Measurements from ENCODE around the gene EFR3B.
"Not testable (repeated sequence)": the region's sequence is repeated elsewhere in the genome, so short reads cannot be mapped to it uniquely, and the experiment has no call there.

The EFR3B gene

DNA sequence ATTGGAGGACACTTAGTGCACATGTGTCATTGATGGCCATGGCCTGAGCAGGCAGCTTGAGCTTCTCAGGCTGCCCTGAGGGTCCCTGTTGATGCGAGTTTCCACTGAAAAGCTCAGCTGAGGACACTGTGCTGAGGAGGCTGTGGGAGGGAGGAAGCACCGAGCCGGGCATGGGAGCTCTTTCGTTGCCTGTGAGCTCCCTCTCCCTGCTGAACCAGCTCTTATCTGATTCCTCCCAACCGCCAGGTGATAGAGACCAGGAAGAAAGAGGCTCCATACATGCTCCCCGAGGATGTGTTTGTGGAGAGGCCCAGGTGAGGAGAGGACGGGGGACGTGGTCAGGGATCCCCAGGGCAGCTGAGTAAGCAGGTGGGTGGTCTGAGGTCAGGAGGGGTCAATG is 99.2 kb downstream of the EFR3B start:
- H3K9me3 ChIP-seq = no peaks in the 10 kb centered on the region
- no peaks in the 10 kb centered on the region for H3K27me3 ChIP-seq
- no peak for TF ChIP-seq Cebpa-rat (IDR thresholded peaks at IDR 0.05)
- no peaks in the 10 kb centered on the region for H3K36me3 ChIP-seq
- no peak overlapping the region for H3K4me3 ChIP-seq
- H3K4me2 ChIP-seq = no peak overlapping the region
- no peak overlapping the region for H3K9ac ChIP-seq
- H3K27ac ChIP-seq = no peak overlapping the region
- no peaks in the 10 kb centered on the region for H3K4me1 ChIP-seq
- H4K20me1 ChIP-seq = no peaks in the 10 kb centered on the region

DNA sequence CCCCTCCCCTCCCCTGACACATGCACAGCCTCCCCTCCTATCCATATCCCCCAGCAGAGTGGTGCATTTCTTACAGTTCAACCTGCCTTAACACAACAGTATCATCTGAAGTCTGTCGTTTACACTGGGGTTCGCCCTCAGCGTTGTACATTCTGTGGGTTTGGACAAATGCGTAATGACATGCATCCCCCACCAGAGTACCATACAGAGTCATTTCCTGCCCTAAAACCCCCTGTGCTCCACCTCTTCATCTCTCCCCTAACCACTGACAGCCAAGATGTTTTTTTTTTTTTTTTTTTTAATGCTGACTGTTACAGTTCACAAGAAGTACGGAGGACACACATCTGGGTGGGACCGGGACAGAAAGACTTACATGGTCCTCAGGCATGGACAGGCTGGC is 103.9 kb downstream of the EFR3B start:
- Histone ChIP-seq H3K9ac (no peak overlapping the region), H3K9me3 (no peaks in the 10 kb centered on the region), H3K4me1 (peaks cover under 1% of the 10 kb centered on the region; the same call in 1 of the 2 replicates), H3K4me2 (no peak overlapping the region), H3K27ac (no peak overlapping the region), H4K20me1 (no peaks in the 10 kb centered on the region), H3K4me3 (no peak overlapping the region), H3K27me3 (no peaks in the 10 kb centered on the region), H3K36me3 (no peaks in the 10 kb centered on the region)
- TF ChIP-seq Cebpa-rat (IDR thresholded peaks at IDR 0.05) = no peak

DNA sequence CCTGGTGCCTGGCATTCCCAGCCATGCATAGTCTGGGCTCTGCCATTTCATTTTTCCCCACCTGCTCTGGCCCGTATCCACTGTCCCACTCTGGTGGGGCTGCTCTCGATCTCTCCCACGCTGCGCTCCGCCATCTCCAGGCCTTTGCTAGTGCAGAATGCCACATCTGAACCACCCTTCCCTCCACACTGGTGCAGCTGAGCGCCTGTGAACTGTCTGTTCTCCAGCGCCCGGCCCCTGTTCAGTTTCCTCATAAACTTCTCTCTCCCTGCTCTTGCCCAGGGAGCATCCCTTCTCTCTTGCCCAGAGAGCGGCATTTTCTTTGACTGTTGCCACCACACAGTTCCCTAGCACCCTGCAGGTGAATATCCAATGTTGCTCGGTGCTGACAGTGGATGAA is 105.0 kb downstream of the EFR3B start:
- no peak overlapping the region for H3K4me3 ChIP-seq
- H3K4me1 ChIP-seq = peaks cover 10% of the 10 kb centered on the region; the same call in 1 of the 2 replicates
- TF ChIP-seq Cebpa-rat (IDR thresholded peaks at IDR 0.05) = no peak
- H3K9ac ChIP-seq = no peak overlapping the region
- no peaks in the 10 kb centered on the region for H4K20me1 ChIP-seq
- no peak overlapping the region for H3K4me2 ChIP-seq
- no peak overlapping the region for H3K27ac ChIP-seq
- no peaks in the 10 kb centered on the region for H3K9me3 ChIP-seq
- no peaks in the 10 kb centered on the region for H3K27me3 ChIP-seq
- H3K36me3 ChIP-seq = no peaks in the 10 kb centered on the region

DNA sequence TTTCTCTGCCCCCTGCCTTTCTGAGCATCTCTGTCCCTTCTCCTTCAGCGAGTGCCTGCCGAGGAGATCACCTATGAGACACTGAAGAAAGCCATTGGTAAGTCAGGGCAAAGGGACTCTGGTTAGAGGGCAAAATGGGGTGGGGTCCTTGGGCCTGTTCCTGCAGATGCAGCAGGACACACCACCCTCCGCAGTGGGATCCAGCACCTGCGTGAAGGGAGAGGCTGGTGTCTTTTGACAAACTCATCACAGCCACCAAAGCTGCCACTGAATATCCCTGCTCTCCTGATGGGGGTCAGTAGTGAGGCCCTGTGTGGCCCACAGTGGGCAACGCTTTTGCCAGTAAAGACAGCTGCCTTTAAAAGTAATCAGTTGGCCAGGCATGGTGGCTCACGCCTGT is 107.8 kb downstream of the EFR3B start:
- Histone ChIP-seq H3K27me3 (no peaks in the 10 kb centered on the region), H3K36me3 (no peaks in the 10 kb centered on the region), H3K27ac (no peak overlapping the region), H3K9ac (no peak overlapping the region), H3K4me3 (no peak overlapping the region), H4K20me1 (no peaks in the 10 kb centered on the region), H3K4me1 (peaks cover 17% of the 10 kb centered on the region), H3K9me3 (no peaks in the 10 kb centered on the region), H3K4me2 (no peak overlapping the region)
- no peak for TF ChIP-seq Cebpa-rat (IDR thresholded peaks at IDR 0.05)

DNA sequence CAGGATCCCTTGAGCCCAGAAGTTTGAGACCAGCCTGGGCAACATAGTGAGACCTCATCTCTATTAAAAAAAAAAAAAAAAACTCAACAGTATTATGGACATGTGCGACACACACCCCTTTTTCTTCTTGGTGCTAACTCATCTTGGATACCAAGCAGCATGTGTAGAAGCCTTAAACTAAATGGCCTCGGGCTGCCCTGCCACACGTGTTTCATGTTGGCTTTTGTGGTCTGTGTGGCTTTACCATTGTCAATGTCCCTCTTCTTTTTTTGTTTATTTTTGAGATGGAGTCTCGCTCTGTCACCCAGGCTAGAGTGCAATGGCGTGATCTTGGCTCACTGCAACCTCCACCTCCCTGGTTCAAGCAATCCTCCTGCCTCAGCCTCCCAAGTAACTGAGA is 109.1 kb downstream of the EFR3B start:
- H3K4me1 ChIP-seq = peaks cover 25% of the 10 kb centered on the region
- H4K20me1 ChIP-seq, H3K9ac ChIP-seq, H3K4me3 ChIP-seq, H3K4me2 ChIP-seq, H3K36me3 ChIP-seq, H3K9me3 ChIP-seq, H3K27me3 ChIP-seq, H3K27ac ChIP-seq: not testable (repeated sequence)

DNA sequence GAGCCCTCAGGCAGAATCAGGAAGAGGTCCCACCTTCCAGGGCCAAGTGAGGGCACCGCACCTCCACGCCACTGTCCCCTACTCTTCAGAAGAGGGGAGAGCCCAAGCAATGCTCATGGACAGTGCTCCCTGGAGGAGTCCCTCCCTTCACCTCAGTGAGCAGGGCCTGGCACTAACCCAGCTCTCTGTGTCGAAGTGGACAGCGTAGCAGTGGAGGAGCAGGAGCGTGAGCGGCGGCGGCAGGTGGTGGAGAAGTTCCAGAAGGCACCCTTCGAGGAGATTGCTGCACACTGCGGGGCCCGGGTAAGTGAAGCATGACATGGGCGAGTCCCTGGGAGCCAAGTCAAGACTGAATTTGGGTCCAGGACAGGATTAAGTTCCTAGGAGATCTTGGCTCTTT is 109.8 kb downstream of the EFR3B start:
- no peak for TF ChIP-seq Cebpa-rat (IDR thresholded peaks at IDR 0.05)
- Histone ChIP-seq H3K4me1 (peaks cover 25% of the 10 kb centered on the region), H3K36me3 (no peaks in the 10 kb centered on the region), H3K27ac (no peak overlapping the region), H3K9me3 (no peaks in the 10 kb centered on the region), H3K9ac (no peak overlapping the region), H3K27me3 (no peaks in the 10 kb centered on the region), H4K20me1 (no peaks in the 10 kb centered on the region), H3K4me2 (no peak overlapping the region), H3K4me3 (no peak overlapping the region)

DNA sequence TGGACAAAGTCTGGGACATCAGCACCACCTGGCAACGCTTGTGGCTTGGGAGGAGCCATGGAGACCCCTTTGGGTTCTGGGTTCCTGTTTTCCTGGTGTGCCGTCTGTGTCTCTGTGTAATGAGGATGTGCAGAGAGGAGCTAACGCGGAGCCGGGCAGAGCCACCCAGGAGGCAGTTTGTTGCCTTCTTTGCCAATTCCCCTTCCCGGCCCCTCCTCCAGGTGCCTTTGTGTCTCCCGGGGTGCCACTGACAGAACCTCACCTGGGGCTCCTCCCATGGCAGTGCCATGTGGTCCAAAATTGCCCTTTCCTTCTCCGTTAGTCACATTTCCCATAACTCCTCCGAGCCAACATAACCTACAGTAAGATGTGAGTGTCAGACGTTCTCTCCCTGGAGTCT is 113.5 kb downstream of the EFR3B start:
- Histone ChIP-seq H3K27ac (no peak overlapping the region), H3K27me3 (no peaks in the 10 kb centered on the region), H3K9ac (no peak overlapping the region), H3K4me1 (peaks cover 25% of the 10 kb centered on the region), H3K4me2 (peak overlapping the region; percentile 64; the same call in 1 of the 2 replicates), H3K36me3 (no peaks in the 10 kb centered on the region), H3K4me3 (no peak overlapping the region), H3K9me3 (no peaks in the 10 kb centered on the region), H4K20me1 (no peaks in the 10 kb centered on the region)
- no peak for TF ChIP-seq Cebpa-rat (IDR thresholded peaks at IDR 0.05)

DNA sequence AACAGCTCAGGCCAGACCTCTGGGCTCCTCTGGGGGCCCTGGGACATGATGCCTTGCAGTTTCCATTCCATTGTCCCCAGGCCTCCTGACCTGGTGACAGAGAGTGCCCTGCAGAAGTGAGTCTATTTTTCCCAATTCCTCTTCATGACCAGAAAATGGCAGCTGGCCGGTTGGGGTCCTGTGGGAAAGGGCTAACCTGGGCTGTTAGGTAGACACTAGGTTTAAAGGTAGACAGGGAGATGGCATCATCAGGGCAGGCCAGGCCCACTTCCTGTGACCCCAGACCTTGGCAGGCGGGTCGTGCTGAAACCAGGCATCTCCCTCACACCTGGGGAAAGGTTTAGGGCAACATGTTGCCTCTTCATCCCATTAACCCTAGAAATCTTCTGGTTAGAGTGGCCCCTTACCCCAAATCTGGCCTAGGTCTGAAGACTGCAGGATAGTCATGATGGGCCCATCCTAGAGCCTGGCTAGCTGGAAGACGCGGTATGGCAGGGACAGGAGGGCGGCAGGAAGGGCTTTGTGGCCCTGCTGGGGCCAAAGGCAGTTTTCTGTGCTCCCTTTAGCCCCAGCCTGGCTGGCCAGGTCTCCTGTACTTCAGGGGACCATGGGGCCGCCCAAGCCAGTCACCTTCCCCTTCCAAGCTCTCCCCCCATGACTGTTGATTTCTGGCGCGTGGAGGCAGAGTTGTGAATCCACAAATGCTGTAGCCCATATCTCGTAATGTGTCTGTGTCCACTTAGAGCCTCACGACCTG is 116.4 kb downstream of the EFR3B start:
- Histone ChIP-seq H3K27me3 (0 out of 2 replicates have a peak, but pooled peaks cover 2% of the 10 kb centered on the region), H3K27ac (no peak overlapping the region), H3K4me3 (no peak overlapping the region), H3K4me2 (no peak overlapping the region), H3K36me3 (no peaks in the 10 kb centered on the region), H3K9me3 (peaks cover 11% of the 10 kb centered on the region), H3K4me1 (peaks cover 23% of the 10 kb centered on the region), H4K20me1 (no peaks in the 10 kb centered on the region), H3K9ac (no peak overlapping the region)
- TF ChIP-seq Cebpa-rat (IDR thresholded peaks at IDR 0.05) = no peak

DNA sequence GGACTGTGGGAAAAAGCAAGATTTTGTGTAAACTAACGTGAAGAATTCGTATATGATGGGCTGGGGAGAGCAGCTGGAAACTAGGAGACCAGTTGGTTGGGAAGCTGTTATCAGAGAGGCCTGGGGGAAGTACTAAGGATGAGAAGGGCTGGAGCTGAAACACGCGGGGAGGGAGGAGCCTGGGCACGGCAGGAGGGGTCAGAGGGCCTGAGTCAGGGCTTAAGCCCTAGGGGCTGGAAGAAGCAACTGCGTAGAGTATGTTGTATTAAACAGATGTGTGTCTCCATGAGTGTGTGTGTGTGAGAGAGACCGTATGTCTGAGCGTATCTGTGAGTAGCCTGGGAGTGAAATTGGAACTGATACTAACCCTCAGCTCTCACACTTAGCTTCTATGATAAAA is 118.1 kb downstream of the EFR3B start:
- Histone ChIP-seq H3K27me3 (0 out of 2 replicates have a peak, but pooled peaks cover 2% of the 10 kb centered on the region), H3K4me1 (peaks cover 15% of the 10 kb centered on the region), H3K9ac (no peak overlapping the region), H3K4me3 (no peak overlapping the region), H3K9me3 (peaks cover 11% of the 10 kb centered on the region), H4K20me1 (no peaks in the 10 kb centered on the region), H3K4me2 (no peak overlapping the region), H3K36me3 (no peaks in the 10 kb centered on the region), H3K27ac (no peak overlapping the region)
- no peak for TF ChIP-seq Cebpa-rat (IDR thresholded peaks at IDR 0.05)

DNA sequence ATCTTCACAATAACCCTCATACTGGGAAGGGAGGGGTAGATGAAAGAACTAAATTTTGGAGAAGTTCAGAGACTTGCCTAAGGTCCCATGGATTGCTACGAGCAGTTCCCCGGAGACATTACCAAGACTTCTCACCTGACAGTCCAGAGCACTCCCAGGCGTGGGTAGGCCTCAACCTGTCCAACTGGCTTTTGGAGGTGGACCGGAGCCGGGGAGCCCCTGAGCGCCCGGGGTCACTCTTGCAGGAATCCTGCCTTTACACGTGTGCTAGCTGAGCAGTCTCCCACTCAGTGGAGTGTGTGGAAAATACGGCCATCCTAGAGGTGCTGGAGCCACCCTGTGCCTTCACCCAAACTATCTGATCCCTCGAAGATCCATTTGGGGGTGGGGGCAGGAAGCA is 118.5 kb downstream of the EFR3B start:
- H3K9me3 ChIP-seq = peaks cover 11% of the 10 kb centered on the region
- TF ChIP-seq Cebpa-rat (IDR thresholded peaks at IDR 0.05) = no peak
- 0 out of 2 replicates have a peak, but pooled peaks cover 2% of the 10 kb centered on the region for H3K27me3 ChIP-seq
- no peak overlapping the region for H3K27ac ChIP-seq
- no peaks in the 10 kb centered on the region for H3K36me3 ChIP-seq
- no peak overlapping the region for H3K4me3 ChIP-seq
- peaks cover 15% of the 10 kb centered on the region for H3K4me1 ChIP-seq
- H3K4me2 ChIP-seq = no peak overlapping the region
- H4K20me1 ChIP-seq = no peaks in the 10 kb centered on the region
- no peak overlapping the region for H3K9ac ChIP-seq

Data from BLaER1 (cell line).